H9 (cell line): ENCODE results near the gene CPT2. TPM values are rescaled to one million over a fixed set of nuclear protein-coding genes. Genes with fewer than 3 reads are reported as not detected.

Experiments
- DNase-seq: peaks from one replicate; pipeline ENCODE4 v3.0.0-alpha.2; 2017
- H2AFZ ChIP-seq: one replicate; pipeline ENCODE4 v1.6.1; 2013; ENCODE audit warnings: mild to moderate bottlenecking, low read length, control low read depth, moderate library complexity
- H2AK5ac ChIP-seq: 2 replicates; pipeline ENCODE4 v1.6.1; 2013; ENCODE audit warnings: low read length, control low read depth, mixed read lengths; ENCODE audit not compliant: insufficient read length
- H2BK120ac ChIP-seq: one replicate; pipeline ENCODE4 v1.6.1; 2013; ENCODE audit warnings: low read depth, mild to moderate bottlenecking, low read length, control low read depth, inconsistent platforms; ENCODE audit not compliant: poor library complexity, severe bottlenecking
- H2BK12ac ChIP-seq: 2 replicates; pipeline ENCODE4 v1.6.1; 2013; ENCODE audit warnings: low read length, control low read depth, mixed read lengths, low read depth; ENCODE audit not compliant: insufficient read length
- H2BK15ac ChIP-seq: 2 replicates; pipeline ENCODE4 v1.6.1; 2013; ENCODE audit warnings: low read depth, low read length, control low read depth
- H2BK20ac ChIP-seq: one replicate; pipeline ENCODE4 v1.6.1; 2013; ENCODE audit warnings: low read depth, mild to moderate bottlenecking, low read length, control low read depth, inconsistent platforms; ENCODE audit not compliant: poor library complexity, severe bottlenecking
- H2BK5ac ChIP-seq: 2 replicates; pipeline ENCODE4 v1.6.1; 2013; ENCODE audit warnings: low read length, control low read depth, mixed read lengths; ENCODE audit not compliant: insufficient read length
- H3K14ac ChIP-seq: 2 replicates; pipeline ENCODE4 v1.6.1; 2013; ENCODE audit warnings: low read length, control low read depth; ENCODE audit not compliant: insufficient read depth
- H3K18ac ChIP-seq: 2 replicates; pipeline ENCODE4 v1.6.1; 2013; ENCODE audit warnings: low read depth, mild to moderate bottlenecking, mixed read lengths, low read length, control low read depth; ENCODE audit not compliant: insufficient read length
- H3K23ac ChIP-seq: 2 replicates; pipeline ENCODE4 v1.6.1; 2013; ENCODE audit warnings: low read length, control low read depth, mixed read lengths, low read depth; ENCODE audit not compliant: insufficient read length
- H3K23me2 ChIP-seq: 2 replicates; pipeline ENCODE4 v1.6.1; 2013; ENCODE audit warnings: low read depth, mild to moderate bottlenecking, mixed read lengths, low read length, control low read depth; ENCODE audit not compliant: insufficient read length, poor library complexity, severe bottlenecking
- H3K27ac ChIP-seq: 2 replicates; pipeline ENCODE4 v1.5.1; 2013; ENCODE audit warnings: low read length, control low read depth, mixed read lengths, low read depth; ENCODE audit not compliant: insufficient read length
- H3K27me3 ChIP-seq: 2 replicates; pipeline ENCODE4 v1.6.1; 2013; ENCODE audit warnings: low read length, control low read depth, inconsistent platforms; ENCODE audit not compliant: insufficient read depth
- H3K4ac ChIP-seq: 2 replicates; pipeline ENCODE4 v1.6.1; 2013; ENCODE audit warnings: low read depth, mild to moderate bottlenecking, control low read depth, inconsistent platforms, low read length, moderate library complexity
- H3K4me1 ChIP-seq: 2 replicates; pipeline ENCODE4 v1.6.1; 2013; ENCODE audit warnings: low read length, control low read depth, inconsistent platforms; ENCODE audit not compliant: insufficient read depth
- H3K4me2 ChIP-seq: 2 replicates; pipeline ENCODE4 v1.6.1; 2013; ENCODE audit warnings: low read length, control low read depth, mixed read lengths; ENCODE audit not compliant: insufficient read length, insufficient read depth
- H3K56ac ChIP-seq: 2 replicates; pipeline ENCODE4 v1.6.1; 2013; ENCODE audit warnings: low read depth, mild to moderate bottlenecking, mixed read lengths, low read length, control low read depth; ENCODE audit not compliant: insufficient read length
- H3K79me1 ChIP-seq: 2 replicates; pipeline ENCODE4 v1.6.1; 2013; ENCODE audit warnings: low read depth, mild to moderate bottlenecking, moderate library complexity, low read length, control low read depth, inconsistent platforms; ENCODE audit not compliant: insufficient read depth, poor library complexity, severe bottlenecking
- H3K79me2 ChIP-seq: 2 replicates; pipeline ENCODE4 v1.6.1; 2013; ENCODE audit warnings: low read length, control low read depth, inconsistent platforms; ENCODE audit not compliant: insufficient read depth
- H3K9ac ChIP-seq: 2 replicates; pipeline ENCODE4 v1.6.1; 2013; ENCODE audit warnings: low read length, control low read depth, mixed read lengths; ENCODE audit not compliant: insufficient read length; ENCODE audit errors: extremely low read depth
- H3K9me3 ChIP-seq: one replicate; pipeline ENCODE4 v1.6.1; 2013; ENCODE audit warnings: low read depth, low read length, inconsistent platforms; ENCODE audit not compliant: control insufficient read depth
- H3T11ph ChIP-seq: one replicate; pipeline ENCODE4 v1.6.1; 2013; ENCODE audit warnings: mild to moderate bottlenecking, low read length, control low read depth, inconsistent platforms
- H4K20me1 ChIP-seq: one replicate; pipeline ENCODE4 v1.6.1; 2013; ENCODE audit not compliant: control insufficient read depth, insufficient read length, insufficient read depth
- H4K5ac ChIP-seq: 2 replicates; pipeline ENCODE4 v1.6.1; 2013; ENCODE audit warnings: low read depth, mild to moderate bottlenecking, mixed read lengths, low read length, control low read depth; ENCODE audit not compliant: insufficient read length
- H4K8ac ChIP-seq: replicated peaks from 2 replicates; pipeline ENCODE4 v1.6.1; 2013; ENCODE audit warnings: low read length, control low read depth, mixed read lengths, low read depth; ENCODE audit not compliant: insufficient read length
- H4K91ac ChIP-seq: 2 replicates; pipeline ENCODE4 v1.6.1; 2013; ENCODE audit warnings: low read depth, mild to moderate bottlenecking, moderate library complexity, mixed read lengths, low read length, control low read depth; ENCODE audit not compliant: insufficient read length
- H3K27ac Mint-ChIP-seq, 3 experiments: 2 replicates in 2 of 3; 3 replicates in 1 of 3; pipeline ENCODE4 v1.8.0; 2020 to 2021; ENCODE audit warnings: mixed read lengths in 3 of 3, mild to moderate bottlenecking in 1 of 3, moderate library complexity in 1 of 3
- H3K27me3 Mint-ChIP-seq: 2 replicates; pipeline ENCODE4 v1.8.0; 2021; ENCODE audit warnings: low read depth, mild to moderate bottlenecking, moderate library complexity, mixed read lengths
- H3K36me3 Mint-ChIP-seq, 3 experiments: 2 replicates in 2 of 3; 3 replicates in 1 of 3; pipeline ENCODE4 v1.8.0; 2020 to 2021; ENCODE audit warnings: low read depth in 3 of 3, mixed read lengths in 3 of 3; ENCODE audit not compliant: insufficient read depth in 1 of 3
- H3K4me1 Mint-ChIP-seq, 2 experiments: 2 replicates each; pipeline ENCODE4 v1.8.0; 2020; ENCODE audit warnings: mixed read lengths in 2 of 2
- H3K4me3 Mint-ChIP-seq, 2 experiments: 2 replicates in 1 of 2; 3 replicates in 1 of 2; pipeline ENCODE4 v1.8.0; 2020 to 2021; ENCODE audit warnings: mild to moderate bottlenecking in 2 of 2, mixed read lengths in 2 of 2, moderate library complexity in 1 of 2
- H3K9me3 Mint-ChIP-seq, 2 experiments: 2 replicates in 1 of 2; 3 replicates in 1 of 2; pipeline ENCODE4 v1.8.0; 2020; ENCODE audit warnings: mild to moderate bottlenecking in 2 of 2, mixed read lengths in 2 of 2, moderate library complexity in 1 of 2
- CTCF ChIP-seq: fragments of 200-600 bp; sonication (generic); conservative IDR thresholded peaks from 3 replicates; pipeline ENCODE4 v1.8.0; 2021; ENCODE audit warnings: antibody characterized with exemption, mild to moderate bottlenecking
- WGBS: extraction: QIAGEN DNeasy Blood & Tissue Kit; methylation state at CpG from one replicate; pipeline ENCODE4 v1.1.7; 2013; ENCODE audit warnings: missing lambda C conversion rate, low lambda C conversion rate, mixed read lengths; ENCODE audit not compliant: insufficient read length; ENCODE audit errors: extremely low coverage; 5-methylcytosine and 5-hydroxymethylcytosine counted together
- total RNA-seq: library from RNA; stranded (reverse); gene quantifications from 2 replicates; pipeline ENCODE4 v1.2.1, GENCODE V29; 2021

Gene CPT2
- total RNA-seq, 1 experiment from 2014 or later, result 33.2 TPM

DNA sequence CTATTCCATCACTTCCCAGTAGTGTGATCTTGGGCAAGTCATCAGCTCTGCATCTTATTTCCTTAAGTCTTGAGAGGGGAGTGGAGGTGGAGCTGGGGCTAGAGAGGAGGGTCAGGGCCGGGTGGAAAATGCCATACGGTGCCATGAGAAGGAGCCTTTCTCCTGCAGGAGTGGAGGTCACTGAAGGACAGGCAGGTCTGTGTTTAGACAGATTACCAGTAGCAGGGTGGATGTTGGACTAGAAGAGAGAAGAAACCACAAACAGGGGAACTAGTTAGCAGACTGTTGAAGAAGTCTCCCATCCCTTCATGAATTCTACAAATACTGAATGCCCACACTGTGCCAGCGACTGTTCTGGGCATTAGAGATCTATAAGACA lies 13.9 kb upstream of the CPT2 start:
- no peak overlapping the region for H2AFZ ChIP-seq
- H2BK5ac ChIP-seq, result no peak overlapping the region
- peaks cover 13% of the 10 kb centered on the region for H3K27me3 Mint-ChIP-seq
- H3K27me3 ChIP-seq, result no peaks in the 10 kb centered on the region
- no peaks in the 10 kb centered on the region; a peak in 1 of 5 replicates for H3K9me3 Mint-ChIP-seq
- H3K23ac ChIP-seq, result no peak overlapping the region
- H4K8ac ChIP-seq, result no peak overlapping the region
- H2BK12ac ChIP-seq, result no peak overlapping the region
- H3K36me3 Mint-ChIP-seq, result no peaks in the 10 kb centered on the region
- H3T11ph ChIP-seq, result no peak overlapping the region
- H3K14ac ChIP-seq, result no peak overlapping the region
- no peak overlapping the region for H3K9ac ChIP-seq
- no peaks in the 10 kb centered on the region for H3K9me3 ChIP-seq
- H2AK5ac ChIP-seq, result no peak overlapping the region
- no peak overlapping the region for H2BK15ac ChIP-seq
- H3K18ac ChIP-seq, result no peak overlapping the region
- no peaks in the 10 kb centered on the region for H3K23me2 ChIP-seq
- no peak for DNase-seq
- H3K79me1 ChIP-seq, result no peaks in the 10 kb centered on the region
- TF ChIP-seq CTCF, result no peak
- H3K27ac ChIP-seq, result no peak overlapping the region
- no peak overlapping the region for H3K4me2 ChIP-seq
- H3K4me1 ChIP-seq, result no peaks in the 10 kb centered on the region
- no peak overlapping the region for H4K5ac ChIP-seq
- H4K20me1 ChIP-seq, result no peaks in the 10 kb centered on the region
- no peak overlapping the region for H3K4ac ChIP-seq
- H2BK20ac ChIP-seq, result no peak overlapping the region
- H3K79me2 ChIP-seq, result no peaks in the 10 kb centered on the region
- no CpG with 5 or more reads among the region's 3 CpGs for WGBS
- H4K91ac ChIP-seq, result no peak overlapping the region
- H3K27ac Mint-ChIP-seq, result no peak overlapping the region
- H3K4me3 Mint-ChIP-seq, result no peak overlapping the region
- H2BK120ac ChIP-seq, result no peak overlapping the region
- peaks cover 8 to 9% of the 10 kb centered on the region in 2 experiments for H3K4me1 Mint-ChIP-seq
- H3K56ac ChIP-seq, result no peak overlapping the region
